HG03558 (cell line): ENCODE measurements around the gene TOPBP1.
"Not testable (repeated sequence)": the region's sequence is repeated elsewhere in the genome, so short reads cannot be mapped to it uniquely, and the experiment has no call there.

ENCODE experiments used
- ATAC-seq: cut with Tn5 transposase; IDR thresholded peaks from one replicate; pipeline ENCODE4 v1.9.1; 2021; ENCODE audit warnings: moderate number of reproducible peaks; ENCODE audit not compliant: unreplicated experiment; ENCODE audit errors: extremely low read depth

The TOPBP1 gene

DNA sequence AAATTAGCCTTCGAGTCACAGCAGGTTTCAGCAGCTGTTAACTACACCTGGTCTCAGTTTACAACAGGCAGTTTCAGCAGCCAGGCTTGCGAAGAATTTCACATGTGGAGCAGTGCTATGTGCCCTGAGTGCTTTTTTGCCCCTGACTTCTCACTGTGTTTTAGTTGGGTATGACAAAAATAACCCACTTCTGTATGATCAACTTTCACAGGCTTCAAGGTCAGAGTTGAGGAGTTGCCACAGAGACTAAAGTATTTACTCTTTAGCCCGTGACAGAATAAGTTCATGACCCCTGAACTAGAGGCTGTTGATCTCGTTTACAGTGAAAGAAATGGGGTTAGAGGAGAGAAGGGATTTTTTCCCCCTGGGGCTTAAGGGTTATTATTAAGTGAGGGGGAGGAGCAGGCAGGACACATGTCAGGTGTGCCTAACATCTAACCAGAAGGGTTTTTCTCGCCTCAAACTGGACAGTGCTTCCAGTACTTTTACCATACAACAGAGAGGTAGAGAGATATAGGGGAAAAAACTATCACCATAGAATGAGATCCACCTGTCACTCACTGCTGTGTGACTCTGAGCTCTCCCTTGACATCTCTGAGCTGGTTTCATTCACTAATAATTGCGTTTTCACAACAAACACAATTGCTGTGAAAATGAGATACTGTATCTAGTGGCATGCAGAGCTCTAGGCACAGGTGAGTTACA lies 14.0 kb upstream of the TOPBP1 start:
- no peak for ATAC-seq

DNA sequence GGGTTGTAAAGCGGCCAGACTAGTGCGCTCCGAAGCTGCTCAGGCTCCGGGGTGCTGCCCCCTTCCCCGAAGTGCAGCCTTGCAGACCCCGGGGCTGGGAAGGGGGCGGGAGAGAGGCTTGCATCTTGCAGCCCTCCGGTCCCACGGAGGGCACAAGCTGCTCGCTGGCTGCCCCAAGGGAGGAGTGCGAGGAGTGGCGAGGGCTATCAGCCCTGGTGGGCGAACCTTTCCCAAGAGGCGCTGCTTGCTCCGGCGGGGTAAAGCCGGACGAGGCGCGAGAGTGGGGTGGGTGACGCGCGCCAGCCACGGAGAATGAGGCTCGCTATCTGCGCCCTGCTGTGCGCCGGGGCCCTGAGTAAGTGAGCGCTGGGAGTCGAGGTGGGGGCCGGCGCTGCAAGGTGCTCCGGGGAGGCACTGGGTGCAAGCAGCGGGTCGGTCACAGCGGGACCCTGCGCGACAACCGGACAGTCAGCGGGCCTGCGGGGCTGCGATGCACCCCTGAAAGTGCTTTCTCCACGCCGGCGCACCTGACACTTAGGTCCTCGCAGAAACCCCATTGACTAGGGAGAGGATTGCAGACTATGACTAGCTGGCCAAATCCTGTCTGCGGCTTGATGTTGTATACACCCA lies 12.7 kb upstream of the TOPBP1 start:
- no peak for ATAC-seq

DNA sequence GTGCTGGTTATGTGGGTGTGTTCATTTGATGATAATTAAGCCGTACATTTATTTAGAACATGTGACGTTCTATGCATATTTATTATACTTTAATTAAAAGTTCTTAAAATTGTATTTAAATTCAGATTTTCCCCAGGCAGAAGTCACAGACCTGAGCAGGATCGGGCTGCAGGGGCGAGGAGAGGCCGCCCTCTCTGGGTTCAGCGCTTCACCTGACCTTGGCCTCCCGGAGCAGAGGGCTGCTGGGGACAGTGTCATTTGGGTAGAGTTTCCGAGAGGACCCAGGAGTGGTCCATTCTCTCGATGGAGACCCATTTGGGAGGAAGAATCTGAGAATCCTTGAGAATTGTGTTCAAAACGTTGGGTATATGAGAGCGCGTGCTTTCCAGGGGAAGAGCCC lies 12.0 kb upstream of the TOPBP1 start:
- ATAC-seq = no peak

DNA sequence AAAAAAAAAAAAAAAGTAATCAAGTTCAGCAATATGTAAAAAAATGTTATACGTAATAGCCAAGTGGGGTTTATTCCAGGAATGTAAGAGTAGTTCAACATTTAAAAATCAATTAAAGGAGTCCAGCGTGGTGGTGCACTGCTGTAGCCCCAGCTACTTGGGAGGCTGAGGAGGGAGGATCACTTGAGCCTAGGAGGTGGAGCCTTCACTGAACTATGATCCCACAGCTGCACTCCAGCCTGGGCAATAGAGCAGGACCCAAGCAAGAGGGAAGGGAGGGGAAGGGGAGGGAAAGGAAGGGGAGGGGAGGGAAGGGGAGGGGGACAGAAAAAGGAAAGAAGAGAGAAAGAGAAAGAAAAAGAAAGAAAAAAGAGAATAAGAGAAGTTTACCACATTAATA lies 10.7 kb upstream of the TOPBP1 start:
- no peak for ATAC-seq

DNA sequence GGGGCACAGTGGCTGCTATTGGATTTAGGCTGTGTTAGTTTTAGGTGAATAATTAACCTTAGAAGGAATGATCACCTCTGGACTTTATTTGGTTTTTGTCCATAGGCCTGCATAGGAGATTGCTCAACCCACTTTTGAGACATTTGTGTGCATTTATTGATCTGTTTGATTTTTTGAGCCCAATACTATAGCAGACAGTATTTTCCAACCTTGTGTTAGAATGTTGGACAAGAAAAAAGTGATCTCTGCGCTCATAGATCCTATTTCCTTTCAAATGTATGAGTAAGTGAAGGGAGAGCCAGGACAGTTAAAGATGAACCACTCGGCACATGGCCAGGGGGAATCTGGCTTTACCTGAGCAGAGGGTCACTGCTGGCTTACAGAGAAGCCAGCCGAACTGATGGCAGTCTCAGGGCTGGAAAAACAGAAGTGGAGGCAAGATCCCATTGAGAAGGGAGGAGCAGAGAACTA lies 8.8 kb upstream of the TOPBP1 start:
- ATAC-seq = no peak

DNA sequence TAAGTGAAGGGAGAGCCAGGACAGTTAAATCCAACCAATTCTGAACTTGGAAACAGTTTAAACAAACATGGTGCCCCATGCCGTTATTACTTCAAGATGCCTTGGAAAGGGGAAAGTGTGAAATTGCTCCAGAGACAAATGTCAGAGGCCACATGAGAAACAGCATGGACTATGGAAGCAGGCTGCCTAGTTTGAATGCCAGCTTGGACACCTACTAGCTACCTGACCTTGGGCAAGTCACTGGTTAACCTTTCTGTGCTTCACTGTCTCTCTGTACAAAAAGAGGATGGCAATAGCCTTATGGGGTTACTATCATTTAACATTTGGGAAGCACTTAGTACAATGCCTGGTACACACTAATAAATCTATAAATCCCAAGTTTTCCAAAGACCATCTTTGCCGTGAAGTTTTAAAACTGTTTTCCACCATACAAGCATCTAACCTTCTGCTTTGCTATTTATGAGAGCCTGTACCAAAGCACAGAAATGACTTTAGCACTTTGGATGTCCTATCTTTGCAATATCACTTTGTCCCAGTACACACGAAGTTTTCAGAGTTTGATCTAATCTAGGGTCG lies 8.3 kb upstream of the TOPBP1 start:
- no peak for ATAC-seq

DNA sequence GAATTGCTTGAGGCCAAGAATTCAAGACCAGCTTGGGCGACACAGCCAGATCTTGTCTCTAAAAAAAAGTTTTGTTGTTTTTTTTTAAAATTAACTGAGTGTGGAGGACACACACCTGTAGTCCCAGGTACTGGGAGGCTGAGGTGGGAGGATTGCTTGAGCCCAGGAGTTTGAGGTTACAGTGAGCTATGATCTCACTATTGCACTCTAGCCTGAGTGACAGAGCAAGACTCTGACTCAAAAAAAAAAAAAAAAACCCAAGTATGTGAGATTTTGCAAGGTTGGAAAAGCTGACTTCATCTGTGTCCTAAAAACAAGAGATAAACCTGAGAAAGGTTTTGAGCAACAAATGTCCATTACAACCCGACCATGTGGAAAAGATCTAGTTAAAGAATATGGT lies 5.4 kb upstream of the TOPBP1 start:
- no peak for ATAC-seq

DNA sequence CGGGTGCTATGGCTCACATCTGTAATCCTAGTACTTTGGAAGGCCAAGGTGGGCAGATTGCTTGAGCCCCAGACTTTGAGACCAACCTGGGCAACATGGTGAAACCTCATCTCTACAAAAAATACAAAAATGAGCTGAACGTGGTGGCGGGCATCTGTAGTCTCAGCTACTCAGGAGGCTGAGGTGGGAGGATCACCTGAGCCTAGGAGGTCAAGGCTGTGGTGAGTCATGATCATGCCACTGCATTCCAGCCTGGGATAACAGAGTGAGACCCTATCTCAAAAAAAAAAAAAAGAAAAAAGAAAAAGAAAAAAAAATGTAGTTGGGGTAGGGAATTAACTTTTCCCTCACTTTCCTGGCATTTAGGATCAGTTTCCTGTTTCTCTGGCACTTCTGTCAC lies 3.4 kb upstream of the TOPBP1 start:
- not testable (repeated sequence) for ATAC-seq

DNA sequence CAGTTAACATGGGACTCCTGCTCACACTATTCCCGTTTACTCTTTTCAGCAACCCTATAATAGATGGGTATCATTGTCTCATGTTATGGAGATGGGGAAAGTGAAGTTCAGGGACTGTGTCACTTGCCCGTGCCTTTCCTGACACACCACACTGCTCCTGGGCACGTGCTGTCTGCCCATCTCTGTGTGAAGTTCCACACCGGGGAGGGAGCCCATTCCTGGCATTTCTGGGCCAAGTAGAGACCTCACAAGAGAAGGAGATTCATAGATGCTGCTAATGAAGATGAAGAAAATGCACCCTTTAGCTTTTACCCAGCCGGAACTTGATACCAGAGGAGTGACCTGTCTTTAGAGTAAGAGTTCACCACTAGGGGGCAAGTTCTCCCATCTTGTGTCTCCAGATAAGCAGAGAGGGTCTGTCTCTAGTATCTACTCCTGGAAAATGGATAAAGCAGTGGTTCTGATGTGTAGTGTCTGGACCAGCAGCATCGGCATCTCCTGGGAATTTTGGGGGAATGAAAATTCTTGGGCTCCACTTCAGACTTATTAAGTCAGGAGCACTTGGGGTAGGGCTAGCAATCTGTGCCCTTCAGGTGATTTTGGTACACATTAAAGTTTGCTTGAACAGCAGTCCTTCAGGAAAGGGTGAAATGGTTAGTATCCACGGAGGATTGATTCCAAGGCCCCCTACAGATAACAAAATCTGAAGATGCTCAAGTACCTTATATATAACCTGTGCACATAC lies 2.0 kb upstream of the TOPBP1 start:
- ATAC-seq = no peak

DNA sequence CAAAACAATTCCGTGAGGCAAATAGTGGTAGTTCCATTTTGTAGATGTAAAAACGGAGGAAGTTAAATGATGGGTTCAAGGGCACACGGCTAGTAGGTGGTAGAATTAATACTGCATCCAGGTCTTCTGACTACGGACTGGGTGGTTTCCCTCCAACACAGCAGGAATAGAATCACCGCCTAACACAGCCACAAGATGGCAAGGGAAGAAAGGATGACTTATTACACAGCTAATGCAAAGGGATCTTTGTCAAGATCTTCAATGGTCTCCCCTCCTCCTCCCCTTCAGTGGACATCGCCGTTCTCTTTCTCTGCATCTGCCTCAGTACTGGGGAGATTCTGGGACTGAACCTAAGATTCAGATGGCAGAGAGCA lies 524 bp upstream of the TOPBP1 start:
- ATAC-seq = peak; percentile 26

DNA sequence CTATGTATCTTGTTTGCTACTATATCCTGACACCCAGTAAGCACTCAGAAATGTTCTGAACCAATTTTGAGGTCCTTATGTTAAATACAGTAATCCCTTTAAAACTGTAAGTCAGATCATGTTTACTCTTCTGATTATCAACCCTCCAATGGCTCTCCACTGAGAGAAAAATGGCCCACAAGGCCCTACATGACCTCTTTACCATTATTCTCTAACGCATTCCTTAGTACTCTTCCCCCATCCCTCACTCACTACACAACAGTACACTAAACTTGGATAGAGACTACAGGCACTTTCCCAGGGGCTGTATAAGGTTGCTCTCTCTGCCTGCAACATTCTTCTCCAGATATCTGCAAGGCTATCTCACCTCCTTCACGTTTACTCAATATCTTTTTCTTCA lies 1.9 kb downstream of the TOPBP1 start:
- ATAC-seq = no peak

DNA sequence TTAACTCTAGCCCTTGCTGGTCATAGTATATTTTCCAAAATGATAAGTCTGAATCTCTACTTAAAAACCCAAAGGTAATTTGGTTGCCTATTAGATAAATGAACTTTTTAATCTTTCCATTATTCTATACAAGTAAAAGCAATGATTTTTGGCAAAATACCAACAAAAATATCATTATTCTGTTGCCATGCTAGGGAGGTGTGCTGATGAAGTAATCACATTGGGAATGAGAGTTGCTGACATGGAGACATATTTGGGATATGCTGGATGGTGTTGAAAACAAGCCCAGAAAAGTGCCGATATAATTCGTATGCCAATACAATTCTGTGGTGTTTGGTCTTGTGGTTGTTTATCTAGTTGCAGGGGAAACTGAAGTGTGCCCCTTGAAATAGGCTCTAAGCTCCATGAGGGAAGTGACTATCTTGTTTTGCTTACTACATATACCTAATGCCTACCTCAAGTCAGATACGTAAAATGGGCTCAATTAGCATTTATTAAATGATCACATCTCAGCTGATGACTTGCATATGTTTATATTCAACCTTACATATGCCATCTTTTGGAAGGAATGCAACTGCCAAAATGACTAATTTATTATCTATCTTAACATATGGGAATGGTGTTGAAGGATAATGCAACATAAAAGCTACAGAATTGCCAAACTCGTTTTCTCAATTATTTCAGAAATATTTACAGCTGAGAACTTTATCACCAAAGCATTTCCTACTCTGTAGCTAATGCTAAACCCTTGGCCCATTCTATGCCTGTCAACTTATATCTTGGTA lies 5.8 kb downstream of the TOPBP1 start:
- no peak for ATAC-seq

DNA sequence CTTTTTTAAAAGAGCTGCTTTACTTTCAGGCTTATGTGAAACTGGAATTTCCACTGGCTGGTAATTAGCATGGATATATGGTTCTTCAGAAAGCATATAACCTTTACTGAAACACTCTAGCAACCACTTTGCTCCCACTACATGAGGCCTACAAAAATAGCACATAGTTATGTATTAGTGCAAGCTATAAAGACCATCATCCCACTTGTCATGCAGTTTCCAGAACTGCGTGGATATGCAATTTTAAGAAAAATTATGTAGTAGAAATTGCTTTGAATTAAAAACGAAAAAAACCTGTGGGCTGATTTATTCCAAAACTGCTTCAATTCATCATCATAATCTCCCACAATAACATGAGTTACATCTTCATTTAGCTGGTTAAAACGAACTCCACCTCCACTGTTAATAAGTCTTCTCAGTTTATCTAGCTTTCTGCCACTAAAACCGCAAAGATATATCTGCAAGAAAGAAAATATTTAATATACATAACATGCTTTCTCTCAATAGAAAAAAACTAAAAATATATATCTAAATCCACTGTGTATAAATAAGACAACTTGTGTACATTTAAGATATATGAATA lies 12.2 kb downstream of the TOPBP1 start:
- no peak for ATAC-seq

DNA sequence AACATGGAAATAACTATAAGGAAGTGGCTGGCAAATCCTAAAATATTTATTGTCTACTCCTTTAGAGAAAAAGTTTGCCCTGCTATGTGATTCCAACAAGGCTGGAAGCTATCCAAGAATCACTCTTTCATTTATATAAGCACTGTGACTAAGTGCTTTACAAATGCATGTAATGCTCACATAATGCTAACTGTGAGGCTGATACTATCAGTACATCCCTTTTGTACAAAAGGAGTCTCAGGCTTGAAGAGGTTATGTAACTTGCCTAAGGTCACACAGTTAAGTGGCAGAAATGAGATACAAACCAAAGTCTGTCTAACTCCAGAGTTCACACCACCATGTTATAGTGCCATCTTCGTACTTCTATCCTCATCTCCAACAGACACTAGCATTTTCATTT lies 17.0 kb downstream of the TOPBP1 start:
- no peak for ATAC-seq

DNA sequence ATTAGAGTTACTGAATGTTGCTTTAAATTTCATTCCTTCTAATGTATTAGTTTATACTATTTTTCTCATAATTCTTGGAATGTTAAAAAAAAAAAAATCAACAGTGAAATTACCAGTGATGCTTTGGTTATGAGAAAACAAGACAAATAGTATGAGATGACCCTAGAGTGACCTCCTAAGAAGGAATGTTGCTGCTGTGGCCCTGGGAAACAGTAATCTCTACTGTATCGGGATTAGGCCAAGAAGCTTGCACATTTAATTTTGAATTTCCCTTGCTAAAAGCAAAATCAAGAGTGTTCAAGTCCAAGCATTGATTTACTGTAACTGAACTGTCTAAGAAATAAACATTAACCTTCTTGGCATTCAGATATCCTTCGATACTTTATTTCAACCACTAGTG lies 18.1 kb downstream of the TOPBP1 start:
- ATAC-seq = no peak

DNA sequence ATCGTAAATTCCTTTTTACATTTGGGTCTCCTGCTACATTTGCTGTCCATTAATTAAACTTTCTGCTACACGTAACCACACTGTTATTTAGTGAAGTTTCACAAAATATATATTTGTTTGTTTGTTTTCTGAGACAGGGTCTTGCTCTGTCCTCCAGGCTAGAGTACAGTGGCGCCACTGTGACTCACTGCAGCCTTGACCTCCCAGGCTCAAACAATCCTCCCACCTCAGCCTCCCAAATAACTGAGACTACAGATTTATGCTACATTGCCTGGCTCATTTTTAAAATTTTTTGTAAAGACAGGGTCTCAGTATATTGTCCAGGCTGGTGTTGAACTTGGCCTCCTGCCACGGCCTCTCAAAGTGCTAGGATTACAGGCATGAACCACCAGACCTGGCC lies 20.5 kb downstream of the TOPBP1 start:
- no peak for ATAC-seq

DNA sequence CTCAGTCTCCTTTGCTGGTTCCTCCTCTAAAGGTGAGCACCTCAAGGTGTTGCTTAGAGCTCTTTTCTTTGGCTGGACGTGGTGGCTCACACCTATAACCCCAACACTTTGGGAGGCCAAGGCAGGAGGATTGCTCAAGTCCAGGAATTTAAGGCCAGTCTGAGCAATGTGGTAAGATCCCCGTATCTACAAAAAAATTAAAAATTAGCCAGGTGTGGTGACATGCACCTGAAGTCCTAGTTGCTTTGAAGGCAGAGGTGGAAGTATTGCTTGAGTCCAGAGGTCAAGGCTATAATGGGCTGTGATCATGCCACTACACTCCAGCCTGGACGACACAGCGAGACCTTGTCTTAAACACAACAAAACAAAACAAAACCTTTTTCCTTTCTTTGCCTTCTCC lies 28.3 kb downstream of the TOPBP1 start:
- ATAC-seq = no peak

DNA sequence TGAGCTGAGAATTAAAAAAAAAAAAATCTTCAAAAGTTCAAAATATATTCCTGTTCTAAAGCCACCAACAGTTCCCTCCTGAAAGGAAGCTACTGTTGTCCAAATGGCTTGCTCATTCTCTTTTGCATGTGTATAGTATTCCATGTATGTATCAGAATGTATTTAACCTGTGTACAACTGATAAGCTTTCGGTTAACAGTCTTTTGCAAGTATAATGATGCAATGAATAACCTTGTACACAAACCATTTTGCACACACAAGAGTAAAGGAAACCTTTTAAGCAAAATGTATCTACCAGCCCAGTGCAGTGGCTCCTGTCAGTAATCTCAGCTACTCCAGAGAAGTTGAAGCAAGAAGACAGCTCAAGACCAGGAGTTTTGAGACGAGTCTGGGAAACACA lies 32.6 kb downstream of the TOPBP1 start:
- ATAC-seq = no peak

DNA sequence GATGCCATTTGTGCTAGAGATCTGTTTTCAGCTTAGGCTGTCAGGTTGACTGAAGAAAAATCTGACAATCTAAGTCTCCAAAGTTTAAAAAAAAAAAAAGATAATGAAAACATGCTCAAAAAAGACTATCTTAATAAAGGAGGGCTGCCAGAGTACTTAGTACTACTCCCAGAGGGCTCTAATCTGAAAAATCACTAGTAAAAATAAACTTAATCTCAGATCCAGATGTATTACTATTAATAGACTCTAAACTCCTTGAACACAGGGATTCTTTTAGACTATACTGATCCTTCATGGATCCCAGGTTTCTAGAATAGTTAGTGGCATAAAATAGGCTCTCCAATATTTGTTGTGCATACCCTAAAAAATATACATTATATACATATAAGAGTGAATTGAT lies 34.0 kb downstream of the TOPBP1 start:
- ATAC-seq = no peak
